Stimulated activated CD4-positive, alpha-beta T cell treated with anti-CD3 and anti-CD28 coated beads, Interleukin-15, amount 100 ng/mL, for 1 hour (primary cell): ENCODE data around the gene C17orf113.
A peak's percentile ranks its signal among the peaks of the same experiment; 100 is the strongest.
"Not testable (repeated sequence)": the region's sequence is repeated elsewhere in the genome, so short reads cannot be mapped to it uniquely, and the experiment has no call there.

Experiments
- DNase-seq, 2 donors: peaks; one replicate each; pipeline ENCODE4 v3.0.0-alpha.2; 2020; ENCODE audit warnings: low read depth in 1 of 2, low spot score in 1 of 2

Gene C17orf113

GRCh38 chr17:42017866-42018200, 32.6 kb downstream of the C17orf113 start:
- DNase-seq = no peak

- DNase-seq = peak; percentile 77 to 80
Measured at GRCh38 chr17:42016941-42017865, 33.2 kb downstream of the C17orf113 start, which contains the start of gene DNAJC7. DNAJC7 (minus strand) TSS chr17:42017439; CDS start chr17:42017416, 23 bp downstream.

- no peak for DNase-seq
Measured at GRCh38 chr17:42016411-42016831, 34.0 kb downstream of the C17orf113 start.

- DNase-seq = not testable (repeated sequence)
Measured at GRCh38 chr17:42013740-42014139, 36.7 kb downstream of the C17orf113 start.

- not testable (repeated sequence) for DNase-seq
Measured at GRCh38 chr17:42012363-42012762, 38.0 kb downstream of the C17orf113 start.

GRCh38 chr17:42010898-42011516, 39.4 kb downstream of the C17orf113 start:
- DNase-seq = no peak

GRCh38 chr17:42010266-42010680, 40.1 kb downstream of the C17orf113 start:
- not testable (repeated sequence) for DNase-seq

- DNase-seq = no peak
Measured at GRCh38 chr17:42009170-42009569, 41.2 kb downstream of the C17orf113 start.

- DNase-seq = no peak
Measured at GRCh38 chr17:42005166-42005565, 45.2 kb downstream of the C17orf113 start.

GRCh38 chr17:42002792-42003301, 47.6 kb downstream of the C17orf113 start:
- DNase-seq = no peak

GRCh38 chr17:42002175-42002791, 48.1 kb downstream of the C17orf113 start:
- no peak for DNase-seq

GRCh38 chr17:42001729-42002128, 48.7 kb downstream of the C17orf113 start:
- no peak for DNase-seq

- no peak for DNase-seq
Measured at GRCh38 chr17:42000413-42001133, 49.8 kb downstream of the C17orf113 start.

GRCh38 chr17:41998497-41998896, 51.9 kb downstream of the C17orf113 start:
- no peak for DNase-seq

GRCh38 chr17:41996855-41997164, 53.6 kb downstream of the C17orf113 start:
- no peak for DNase-seq

- no peak for DNase-seq
Measured at GRCh38 chr17:41992576-41992975, 57.8 kb downstream of the C17orf113 start.

- no peak for DNase-seq
Measured at GRCh38 chr17:41989702-41990419, 60.5 kb downstream of the C17orf113 start.

- DNase-seq = no peak
Measured at GRCh38 chr17:41988418-41988817, 62.0 kb downstream of the C17orf113 start.
